Measurements from ENCODE around the gene SGCA. TPM values are rescaled to one million over a fixed set of nuclear protein-coding genes. Genes with fewer than 3 reads are reported as not detected.

The SGCA gene
- total RNA-seq, 1 experiment from 2014 or later: 207 TPM

GRCh38 chr17:50181591-50182560 lies 16.1 kb downstream of the SGCA start:
- DNase-seq (ENCODE audit: low read depth): peak; percentile 95

GRCh38 chr17:50182783-50183420 lies 17.1 kb downstream of the SGCA start:
- no peak for DNase-seq (ENCODE audit: low read depth)

- no peak for DNase-seq (ENCODE audit: low read depth)
These were observed 17.7 kb downstream of the SGCA start for GRCh38 chr17:50183421-50183994.

GRCh38 chr17:50184064-50184463 lies 18.3 kb downstream of the SGCA start:
- DNase-seq (ENCODE audit: low read depth): peak; percentile 52

GRCh38 chr17:50184611-50185398 lies 19.0 kb downstream of the SGCA start:
- DNase-seq (ENCODE audit: low read depth): peak; percentile 74

GRCh38 chr17:50185631-50186471 lies 20.0 kb downstream of the SGCA start:
- DNase-seq (ENCODE audit: low read depth): no peak

GRCh38 chr17:50186661-50187393 lies 21.0 kb downstream of the SGCA start:
- peak; percentile 57 for DNase-seq (ENCODE audit: low read depth)

GRCh38 chr17:50187394-50187725 lies 21.6 kb downstream of the SGCA start:
- DNase-seq (ENCODE audit: low read depth): no peak

GRCh38 chr17:50187751-50188530 lies 22.1 kb downstream of the SGCA start:
- peak; percentile 50 for DNase-seq (ENCODE audit: low read depth)

GRCh38 chr17:50188531-50188920 lies 22.7 kb downstream of the SGCA start:
- no peak for DNase-seq (ENCODE audit: low read depth)

GRCh38 chr17:50188921-50189549 lies 23.2 kb downstream of the SGCA start:
- DNase-seq (ENCODE audit: low read depth): no peak

- no peak for DNase-seq (ENCODE audit: low read depth)
These were observed 23.9 kb downstream of the SGCA start for GRCh38 chr17:50189550-50190292.

- DNase-seq (ENCODE audit: low read depth): no peak
These were observed 24.4 kb downstream of the SGCA start for GRCh38 chr17:50190293-50190602.

- DNase-seq (ENCODE audit: low read depth): no peak
These were observed 25.0 kb downstream of the SGCA start for GRCh38 chr17:50190603-50191358.

GRCh38 chr17:50191359-50192143 lies 25.7 kb downstream of the SGCA start:
- no peak for DNase-seq (ENCODE audit: low read depth)

- no peak for DNase-seq (ENCODE audit: low read depth)
These were observed 26.4 kb downstream of the SGCA start for GRCh38 chr17:50192144-50192617.

Data from LHCN-M2 (cell line).